Measurements from ENCODE around the gene PPIL1.

The PPIL1 gene

GRCh38 chr6:36834576-36835341 is 39.8 kb downstream of the PPIL1 start:
- no peak for DNase-seq (ENCODE audit: low spot score)

GRCh38 chr6:36833182-36833789 is 41.3 kb downstream of the PPIL1 start:
- no peak for DNase-seq (ENCODE audit: low spot score)

- DNase-seq (ENCODE audit: low spot score), result no peak
These were observed 42.3 kb downstream of the PPIL1 start for GRCh38 chr6:36832313-36832712.

GRCh38 chr6:36830577-36830976 is 44.0 kb downstream of the PPIL1 start:
- no peak for DNase-seq (ENCODE audit: low spot score)

GRCh38 chr6:36829919-36830544 is 44.6 kb downstream of the PPIL1 start:
- DNase-seq (ENCODE audit: low spot score), result peak; percentile 30

GRCh38 chr6:36827261-36828079 is 47.1 kb downstream of the PPIL1 start:
- DNase-seq (ENCODE audit: low spot score), result peak; percentile 48

GRCh38 chr6:36826520-36827227 is 47.9 kb downstream of the PPIL1 start:
- DNase-seq (ENCODE audit: low spot score), result no peak

GRCh38 chr6:36825994-36826393 is 48.6 kb downstream of the PPIL1 start:
- no peak for DNase-seq (ENCODE audit: low spot score)

GRCh38 chr6:36825452-36825851 is 49.2 kb downstream of the PPIL1 start:
- no peak for DNase-seq (ENCODE audit: low spot score)

GRCh38 chr6:36824253-36824652 is 50.4 kb downstream of the PPIL1 start:
- no peak for DNase-seq (ENCODE audit: low spot score)

- DNase-seq (ENCODE audit: low spot score), result no peak
These were observed 51.0 kb downstream of the PPIL1 start for GRCh38 chr6:36823421-36824096.

GRCh38 chr6:36822506-36823269 is 51.9 kb downstream of the PPIL1 start:
- no peak for DNase-seq (ENCODE audit: low spot score)

GRCh38 chr6:36821581-36822335 is 52.8 kb downstream of the PPIL1 start:
- DNase-seq (ENCODE audit: low spot score), result no peak

- no peak for DNase-seq (ENCODE audit: low spot score)
These were observed 53.7 kb downstream of the PPIL1 start for GRCh38 chr6:36820700-36821580.

GRCh38 chr6:36818756-36819155 is 55.8 kb downstream of the PPIL1 start:
- DNase-seq (ENCODE audit: low spot score), result no peak

- no peak for DNase-seq (ENCODE audit: low spot score)
These were observed 56.8 kb downstream of the PPIL1 start for GRCh38 chr6:36817847-36818246.

- no peak for DNase-seq (ENCODE audit: low spot score)
These were observed 57.3 kb downstream of the PPIL1 start for GRCh38 chr6:36817176-36817817.
